ENCODE results near the gene FRMPD4. TPM values are rescaled to one million over a fixed set of nuclear protein-coding genes. Genes with fewer than 3 reads are reported as not detected.

The FRMPD4 gene
- total RNA-seq, 1 experiment from 2014 or later: not detected

GRCh38 chrX:12460929-12461328 lies 322.7 kb downstream of the FRMPD4 start:
- Histone ChIP-seq H3K4me3 (no peak overlapping the region), H3K9me3 (ENCODE audit: insufficient read depth, low read depth) (no peaks in the 10 kb centered on the region; the same call in 1 of the 2 replicates), H3K36me3 (ENCODE audit: low read depth) (no peaks in the 10 kb centered on the region), H4K20me1 (ENCODE audit: insufficient read depth) (no peaks in the 10 kb centered on the region), H3K27me3 (ENCODE audit: insufficient read depth, low read depth) (no peaks in the 10 kb centered on the region), H3F3A (ENCODE audit: insufficient read depth, low read depth) (no peaks in the 10 kb centered on the region), H3K4me1 (replicated peaks; ENCODE audit: insufficient read depth) (no peaks in the 10 kb centered on the region), H2AFZ (no peak overlapping the region), H3K27ac (no peak overlapping the region), H3K9me2 (ENCODE audit: insufficient read depth) (no peaks in the 10 kb centered on the region), H3K4me2 (no peak overlapping the region), H3K79me2 (ENCODE audit: low read depth) (no peaks in the 10 kb centered on the region)
- TF ChIP-seq EZH2 (IDR thresholded peaks at IDR 0.05; ENCODE audit: low read depth) (no peak), CTCF (conservative IDR thresholded peaks at IDR 0.05) (no peak)
- BruUV-seq (replicated peaks): no TSS peak
- ChIA-PET POLR2A (ENCODE audit: unreplicated experiment) (no interaction called here), CTCF (no interaction called here)
- intact Hi-C loops (cut with micrococcal nuclease; ENCODE audit: unreplicated experiment): no loop called here
- no peak for DNase-seq

- no TSS peak for BruUV-seq (replicated peaks)
- Histone ChIP-seq H4K20me1 (ENCODE audit: insufficient read depth) (no peaks in the 10 kb centered on the region), H3K36me3 (ENCODE audit: low read depth) (no peaks in the 10 kb centered on the region), H3K79me2 (ENCODE audit: low read depth) (no peaks in the 10 kb centered on the region), H3K27ac (no peak overlapping the region), H3K4me1 (replicated peaks; ENCODE audit: insufficient read depth) (no peaks in the 10 kb centered on the region), H3K4me2 (no peak overlapping the region), H3K9me3 (ENCODE audit: insufficient read depth, low read depth) (no peaks in the 10 kb centered on the region; the same call in 1 of the 2 replicates), H3F3A (ENCODE audit: insufficient read depth, low read depth) (no peaks in the 10 kb centered on the region), H2AFZ (no peak overlapping the region), H3K27me3 (ENCODE audit: insufficient read depth, low read depth) (no peaks in the 10 kb centered on the region), H3K4me3 (no peak overlapping the region), H3K9me2 (ENCODE audit: insufficient read depth) (no peaks in the 10 kb centered on the region)
- ChIA-PET POLR2A (ENCODE audit: unreplicated experiment) (no interaction called here), CTCF (no interaction called here)
- intact Hi-C loops (cut with micrococcal nuclease; ENCODE audit: unreplicated experiment): no loop called here
- TF ChIP-seq CTCF (conservative IDR thresholded peaks at IDR 0.05) (no peak), EZH2 (IDR thresholded peaks at IDR 0.05; ENCODE audit: low read depth) (no peak)
- no peak for DNase-seq
Observed at GRCh38 chrX:12463052-12463451, 324.8 kb downstream of the FRMPD4 start.

DNA sequence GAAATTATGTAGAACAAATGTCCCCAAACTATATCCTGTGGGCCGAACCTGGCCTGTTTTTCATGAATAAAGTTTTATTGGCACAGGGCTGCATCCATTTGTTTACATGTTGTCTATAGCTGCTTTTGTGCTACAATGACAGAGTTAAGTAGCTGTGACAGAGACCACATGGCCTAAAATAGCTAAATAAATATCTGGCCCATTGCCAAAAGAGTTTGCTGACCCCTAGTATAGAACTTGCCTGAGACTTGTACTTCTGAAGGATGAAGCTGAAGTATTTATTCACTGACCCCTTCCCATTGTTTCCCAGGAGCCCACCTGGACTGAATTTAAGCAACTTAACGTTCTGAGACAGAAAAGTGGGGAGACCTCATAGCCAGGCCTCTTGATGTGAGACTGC lies 325.6 kb downstream of the FRMPD4 start:
- Histone ChIP-seq H4K20me1 (ENCODE audit: insufficient read depth) (no peaks in the 10 kb centered on the region), H3K4me1 (replicated peaks; ENCODE audit: insufficient read depth) (no peaks in the 10 kb centered on the region), H3K9me2 (ENCODE audit: insufficient read depth) (no peaks in the 10 kb centered on the region), H3K79me2 (ENCODE audit: low read depth) (no peaks in the 10 kb centered on the region), H3F3A (ENCODE audit: insufficient read depth, low read depth) (no peaks in the 10 kb centered on the region), H2AFZ (no peak overlapping the region), H3K27ac (no peak overlapping the region), H3K9me3 (ENCODE audit: insufficient read depth, low read depth) (no peaks in the 10 kb centered on the region; the same call in 1 of the 2 replicates), H3K4me2 (no peak overlapping the region), H3K4me3 (no peak overlapping the region), H3K27me3 (ENCODE audit: insufficient read depth, low read depth) (no peaks in the 10 kb centered on the region), H3K36me3 (ENCODE audit: low read depth) (no peaks in the 10 kb centered on the region)
- intact Hi-C loops (cut with micrococcal nuclease; ENCODE audit: unreplicated experiment): no loop called here
- no peak for DNase-seq
- CTCF ChIA-PET: no interaction called here
- BruUV-seq (replicated peaks): no TSS peak
- POLR2A ChIA-PET (ENCODE audit: unreplicated experiment): no interaction called here
- TF ChIP-seq EZH2 (IDR thresholded peaks at IDR 0.05; ENCODE audit: low read depth): no peak
- TF ChIP-seq CTCF (conservative IDR thresholded peaks at IDR 0.05): no peak

Measured in PC-9 (cell line).